Measurements from ENCODE around the gene OR2M2. TPM values are rescaled to one million over a fixed set of nuclear protein-coding genes. Genes with fewer than 3 reads are reported as not detected.

Gene OR2M2
- total RNA-seq, 1 donor from 2014 or later = not detected

DNA sequence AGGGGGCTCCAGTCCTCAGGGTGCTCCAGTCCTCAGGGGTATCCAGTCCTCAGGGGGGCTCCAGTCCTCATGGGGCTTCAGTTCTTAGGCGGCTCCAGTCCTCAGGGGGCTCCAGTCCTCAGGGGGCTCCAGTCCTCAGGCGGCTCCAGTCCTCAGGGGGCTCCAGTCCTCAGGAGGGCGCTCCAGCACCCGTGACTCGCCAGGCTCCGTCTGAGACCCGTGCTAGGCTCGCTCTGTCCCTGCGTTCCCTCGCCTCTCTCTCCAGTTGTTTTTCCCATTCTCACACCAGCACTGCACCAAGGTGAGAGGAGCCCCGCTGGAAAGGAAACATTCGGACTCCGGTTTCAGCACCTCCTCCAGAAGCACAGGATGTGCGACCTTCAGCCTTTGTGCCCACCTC, 9.4 kb upstream of the OR2M2 start:
- TF ChIP-seq, protein P1, sequence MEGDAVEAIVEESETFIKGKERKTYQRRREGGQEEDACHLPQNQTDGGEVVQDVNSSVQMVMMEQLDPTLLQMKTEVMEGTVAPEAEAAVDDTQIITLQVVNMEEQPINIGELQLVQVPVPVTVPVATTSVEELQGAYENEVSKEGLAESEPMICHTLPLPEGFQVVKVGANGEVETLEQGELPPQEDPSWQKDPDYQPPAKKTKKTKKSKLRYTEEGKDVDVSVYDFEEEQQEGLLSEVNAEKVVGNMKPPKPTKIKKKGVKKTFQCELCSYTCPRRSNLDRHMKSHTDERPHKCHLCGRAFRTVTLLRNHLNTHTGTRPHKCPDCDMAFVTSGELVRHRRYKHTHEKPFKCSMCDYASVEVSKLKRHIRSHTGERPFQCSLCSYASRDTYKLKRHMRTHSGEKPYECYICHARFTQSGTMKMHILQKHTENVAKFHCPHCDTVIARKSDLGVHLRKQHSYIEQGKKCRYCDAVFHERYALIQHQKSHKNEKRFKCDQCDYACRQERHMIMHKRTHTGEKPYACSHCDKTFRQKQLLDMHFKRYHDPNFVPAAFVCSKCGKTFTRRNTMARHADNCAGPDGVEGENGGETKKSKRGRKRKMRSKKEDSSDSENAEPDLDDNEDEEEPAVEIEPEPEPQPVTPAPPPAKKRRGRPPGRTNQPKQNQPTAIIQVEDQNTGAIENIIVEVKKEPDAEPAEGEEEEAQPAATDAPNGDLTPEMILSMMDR (IDR thresholded peaks at IDR 0.05) = no peak
- intact Hi-C loops (cut with DNase I) = no loop called here
- H3K4me1 ChIP-seq = no peaks in the 10 kb centered on the region
- no peak overlapping the region for H3K4me3 ChIP-seq
- no peak overlapping the region for H3K27ac ChIP-seq
- DNase-seq = no peak
- H3K9me3 ChIP-seq = no peaks in the 10 kb centered on the region
- no peak for ATAC-seq
- no peaks in the 10 kb centered on the region for H3K36me3 ChIP-seq
- H3K27me3 ChIP-seq (ENCODE audit: low read depth) = no peaks in the 10 kb centered on the region

DNA sequence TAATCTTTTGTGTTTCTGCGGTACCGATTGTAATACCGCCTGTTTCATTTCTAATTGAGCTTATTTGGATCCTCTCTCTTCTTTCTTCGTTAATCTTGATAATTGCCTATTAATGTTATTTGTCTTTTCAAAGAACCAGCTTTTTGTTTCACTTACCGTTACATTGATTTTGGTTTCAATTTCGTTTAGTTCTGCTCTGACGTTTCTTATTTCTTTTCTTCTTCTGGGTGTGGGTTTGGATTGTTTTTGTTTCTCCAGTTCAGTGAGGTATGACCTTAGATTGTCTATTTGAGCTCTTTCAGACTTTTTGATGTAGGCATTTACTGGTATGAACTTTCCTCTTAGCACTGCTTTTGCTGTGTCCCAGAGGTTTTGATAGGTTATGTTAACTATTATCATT, 9.4 kb downstream of the OR2M2 start:
- TF ChIP-seq, protein P1 (IDR thresholded peaks at IDR 0.05) = no peak
- H3K4me3 ChIP-seq = no peak overlapping the region
- H3K4me1 ChIP-seq = no peaks in the 10 kb centered on the region
- DNase-seq = no peak
- no peaks in the 10 kb centered on the region for H3K36me3 ChIP-seq
- no peak for ATAC-seq
- H3K9me3 ChIP-seq = no peaks in the 10 kb centered on the region
- no peaks in the 10 kb centered on the region for H3K27me3 ChIP-seq (ENCODE audit: low read depth)
- H3K27ac ChIP-seq = no peak overlapping the region
- intact Hi-C loops (cut with DNase I) = no loop called here

GRCh38 chr1:248187363-248187762, 12.7 kb downstream of the OR2M2 start:
- no peak for DNase-seq
- intact Hi-C loops (cut with DNase I) = no loop called here
- TF ChIP-seq, protein P1 (IDR thresholded peaks at IDR 0.05) = no peak
- Histone ChIP-seq H3K9me3 (no peaks in the 10 kb centered on the region), H3K27me3 (ENCODE audit: low read depth) (no peaks in the 10 kb centered on the region), H3K4me1 (no peaks in the 10 kb centered on the region), H3K27ac (no peak overlapping the region), H3K36me3 (no peaks in the 10 kb centered on the region), H3K4me3 (no peak overlapping the region)
- ATAC-seq = no peak

- ATAC-seq (no peak), DNase-seq (no peak)
- H3K27me3 ChIP-seq (ENCODE audit: low read depth) = no peaks in the 10 kb centered on the region
- TF ChIP-seq, protein P1 (IDR thresholded peaks at IDR 0.05) = no peak
- peaks cover 11% of the 10 kb centered on the region for H3K9me3 ChIP-seq
- no peak overlapping the region for H3K27ac ChIP-seq
- no peaks in the 10 kb centered on the region for H3K36me3 ChIP-seq
- intact Hi-C loops (cut with DNase I) = no loop called here
- H3K4me1 ChIP-seq = no peaks in the 10 kb centered on the region
- H3K4me3 ChIP-seq = no peak overlapping the region
These were observed 14.4 kb downstream of the OR2M2 start for GRCh38 chr1:248189026-248189425.

DNA sequence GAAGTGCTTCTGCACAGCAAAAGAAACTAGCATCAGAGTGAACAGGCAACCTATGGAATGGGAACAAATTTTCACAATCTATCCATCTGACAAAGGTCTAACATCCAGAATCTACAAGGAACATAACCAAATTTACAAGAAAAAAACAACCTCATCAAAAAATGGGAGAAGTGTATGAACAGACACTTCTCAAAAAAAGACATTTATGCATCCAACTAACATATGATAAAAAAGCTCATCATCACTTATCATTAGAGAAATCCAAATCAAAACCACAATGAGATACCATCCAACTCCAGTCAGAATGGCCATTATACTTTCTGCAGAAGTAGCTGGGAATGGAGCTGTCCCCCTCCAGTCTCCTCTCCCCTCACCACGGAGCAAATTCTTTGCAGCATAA, 19.5 kb downstream of the OR2M2 start:
- intact Hi-C loops (cut with DNase I) = no loop called here

More for the DNA sequence above, 19.5 kb downstream of the OR2M2 start:
- H3K4me3 ChIP-seq = no peak overlapping the region
- H3K27ac ChIP-seq = no peak overlapping the region
- ATAC-seq (no peak), DNase-seq (no peak)
- H3K27me3 ChIP-seq (ENCODE audit: low read depth) = no peaks in the 10 kb centered on the region
- peaks cover 11% of the 10 kb centered on the region for H3K9me3 ChIP-seq
- no peaks in the 10 kb centered on the region for H3K36me3 ChIP-seq
- TF ChIP-seq, protein P1 (IDR thresholded peaks at IDR 0.05) = no peak
- no peaks in the 10 kb centered on the region for H3K4me1 ChIP-seq

Data from lower lobe of right lung (tissue), 2 donors.